Adrenal gland (tissue), 12 donors: ENCODE data around the gene CMC2. TPM values are rescaled to one million over a fixed set of nuclear protein-coding genes. Genes with fewer than 3 reads are reported as not detected.

Experiments
- DNase-seq, 7 donors: peaks; one replicate each; pipeline ENCODE4 v3.0.0-alpha.2; 2019 to 2020
- H3K27ac ChIP-seq, 5 donors: fragments of 200-600 bp; sonication (generic) in 4 of 5; 1 replicate in 3 of 5; 2 replicates in 2 of 5; pipeline versions ENCODE4 v1.5.1 to v1.8.0; 2016 to 2020; ENCODE audit warnings: mild to moderate bottlenecking in 1 of 5
- H3K27me3 ChIP-seq: fragments of 200-600 bp; 2 replicates; pipeline ENCODE4 v1.8.0; 2021
- H3K36me3 ChIP-seq, 2 donors: fragments of 200-600 bp; replicated peaks in 1 of 2; 1 replicate in 1 of 2; 2 replicates in 1 of 2; pipeline versions ENCODE4 v1.5.1 to v1.8.0; 2018 to 2022
- H3K4me1 ChIP-seq, 2 donors: fragments of 200-600 bp; replicated peaks in 1 of 2; 1 replicate in 1 of 2; 2 replicates in 1 of 2; pipeline versions ENCODE4 v1.5.1 to v1.8.0; 2018 to 2021
- H3K4me3 ChIP-seq, 4 donors: fragments of 200-600 bp; sonication (generic) in 3 of 4; one replicate each; pipeline ENCODE4 v1.5.1; 2016 to 2018
- H3K9me3 ChIP-seq, 3 donors: fragments of 200-600 bp; sonication (generic) in 1 of 3; replicated peaks in 1 of 3; 1 replicate in 2 of 3; 2 replicates in 1 of 3; pipeline versions ENCODE4 v1.5.1 to v1.8.0; 2016 to 2021
- CTCF ChIP-seq, 6 experiments: fragments of 450-650 bp in 4 of 6; fragments of 200-600 bp in 2 of 6; sonication (generic) in 1 of 6; IDR thresholded peaks; 1 replicate in 5 of 6; 2 replicates in 1 of 6; pipeline versions ENCODE4 v1.5.1 to v1.8.0; 2016 to 2021; ENCODE audit warnings: antibody characterized with exemption in 6 of 6, mild to moderate bottlenecking in 2 of 6, moderate library complexity in 1 of 6
- POLR2A ChIP-seq, 2 donors: fragments of 450-650 bp; IDR thresholded peaks; one replicate each; pipeline ENCODE4 v1.6.1; 2017; ENCODE audit warnings: antibody characterized with exemption in 2 of 2, mild to moderate bottlenecking in 2 of 2, moderate library complexity in 1 of 2
- WGBS, 4 donors: extraction: QIAGEN DNeasy Blood & Tissue Kit in 2 of 4; methylation state at CpG; one replicate each; pipeline versions ENCODE4 v1.1.5 to v1.1.7; 2013 to 2017; 5-methylcytosine and 5-hydroxymethylcytosine counted together
- intact Hi-C, 2 donors: fragments of 100-400 bp; cut with DNase I; formaldehyde crosslinking; loops; one replicate each; pipeline versions ENCODE4 v1.14.1 to v1.15.0; 2022 to 2023
- polyA plus RNA-seq, 3 donors: library from polyadenylated mRNA; stranded (reverse); fragments of 200-250 nt in 2 of 3; fragments of 350-450 nt in 1 of 3; fragmentation: Illumina TruSeq in 1 of 3; extraction: RNeasy Lipid Tissue Mini Kit (QIAGEN cat#74804) in 1 of 3; gene quantifications; one replicate each; pipeline ENCODE4 v1.2.3, GENCODE V29; 2013 to 2014
- total RNA-seq, 9 donors: library from RNA; depleted of rRNA in 4 of 9; stranded (reverse); fragments of >200 nt in 4 of 9; fragments of 120-200 nt in 1 of 9; fragmentation: NEBNext Ultra II Directional in 1 of 9; extraction: Animal tissue kit (Norgen Biotek cat#: 25700) in 1 of 9; gene quantifications; one replicate each; pipeline versions ENCODE4 v1.1.0 to v1.2.4, GENCODE V29; 2013 to 2023
- donor health status: healthy with polysubstance abuse.
- donor health status: Bipolar disorder and iron deficiency.
- donor health status: DM: yes; HTN: yes; CAD: no.
- donor health status: DM: no; HTN: no; CAD: no.
- donor health status: DM: no; HTN: no; CAD: no.
- donor health status: DM: yes; HTN: yes; CAD: no.

CMC2 gene
- total and polyA plus RNA-seq, 12 donors = 36.1 to 170 (median 65.8) TPM

GRCh38 chr16:80981103-80981502 lies 25.6 kb downstream of the CMC2 start:
- Histone ChIP-seq H3K4me3 (no peak overlapping the region), H3K27ac (no peak overlapping the region), H3K4me1 (no peaks in the 10 kb centered on the region), H3K9me3 (no peaks in the 10 kb centered on the region), H3K36me3 (peaks cover 0 to 4% of the 10 kb centered on the region in 2 donors), H3K27me3 (no peaks in the 10 kb centered on the region)
- intact Hi-C loops = no loop called here
- no peak for DNase-seq
- TF ChIP-seq CTCF (IDR thresholded peaks at IDR 0.05) (no peak), POLR2A (IDR thresholded peaks at IDR 0.05) (no peak)

GRCh38 chr16:80976946-80977345 lies 29.7 kb downstream of the CMC2 start:
- no peaks in the 10 kb centered on the region for H3K4me1 ChIP-seq
- intact Hi-C loops = no loop called here
- no peaks in the 10 kb centered on the region for H3K9me3 ChIP-seq
- DNase-seq = no peak
- no peak for TF ChIP-seq CTCF (IDR thresholded peaks at IDR 0.05)
- TF ChIP-seq POLR2A (IDR thresholded peaks at IDR 0.05) = no peak
- peaks cover 0 to 4% of the 10 kb centered on the region in 2 donors for H3K36me3 ChIP-seq
- no peak overlapping the region for H3K27ac ChIP-seq
- 94 to 97% (median 97%) methylated on average over 1 of the region's 1 CpG for WGBS, 4 donors
- no peak overlapping the region for H3K4me3 ChIP-seq
- no peaks in the 10 kb centered on the region for H3K27me3 ChIP-seq

- WGBS, 4 donors = 93 to 98% (median 97%) methylated on average over 6 of the region's 6 CpGs
- Histone ChIP-seq H3K4me1 (no peaks in the 10 kb centered on the region), H3K4me3 (no peak overlapping the region), H3K9me3 (no peaks in the 10 kb centered on the region), H3K27me3 (no peaks in the 10 kb centered on the region), H3K27ac (no peak overlapping the region), H3K36me3 (peaks cover 0 to 4% of the 10 kb centered on the region in 2 donors)
- intact Hi-C loops = no loop called here
- TF ChIP-seq CTCF (IDR thresholded peaks at IDR 0.05) (peak in 2 of 6 experiments; percentile 9), POLR2A (IDR thresholded peaks at IDR 0.05) (no peak)
- no peak for DNase-seq
Measured at GRCh38 chr16:80974649-80975376, 31.9 kb downstream of the CMC2 start.

- Histone ChIP-seq H3K9me3 (no peaks in the 10 kb centered on the region), H3K4me3 (no peak overlapping the region), H3K4me1 (no peaks in the 10 kb centered on the region), H3K27me3 (no peaks in the 10 kb centered on the region), H3K27ac (no peak overlapping the region), H3K36me3 (peaks cover 0 to 1% of the 10 kb centered on the region in 2 donors)
- WGBS, 4 donors = 73 to 94% (median 83%) methylated on average over 3 to 4 of the region's 4 CpGs
- TF ChIP-seq POLR2A (IDR thresholded peaks at IDR 0.05) = no peak
- no peak for TF ChIP-seq CTCF (IDR thresholded peaks at IDR 0.05)
- intact Hi-C loops = no loop called here
- no peak for DNase-seq
Measured at GRCh38 chr16:80973991-80974390, 32.7 kb downstream of the CMC2 start.
